Activated naive CD4-positive, alpha-beta T cell treated with anti-CD3 and anti-CD28 coated beads, Interleukin-2, amount 50 U/mL, for 24 hours (primary cell): ENCODE results near the gene WDR27.
A peak's percentile ranks its signal among the peaks of the same experiment; 100 is the strongest.

ENCODE experiments used
- H3K27ac Mint-ChIP-seq: one replicate; pipeline ENCODE4 v1.8.0; 2021; ENCODE audit warnings: mild to moderate bottlenecking, mixed read lengths
- H3K27me3 Mint-ChIP-seq: one replicate; pipeline ENCODE4 v1.8.0; 2021; ENCODE audit warnings: mixed read lengths
- H3K36me3 Mint-ChIP-seq: one replicate; pipeline ENCODE4 v1.8.0; 2021; ENCODE audit warnings: mixed read lengths
- H3K4me1 Mint-ChIP-seq: one replicate; pipeline ENCODE4 v1.8.0; 2021; ENCODE audit warnings: mixed read lengths
- H3K4me3 Mint-ChIP-seq: one replicate; pipeline ENCODE4 v1.8.0; 2021; ENCODE audit warnings: mild to moderate bottlenecking, mixed read lengths
- H3K9me3 Mint-ChIP-seq: one replicate; pipeline ENCODE4 v1.8.0; 2021; ENCODE audit warnings: mixed read lengths

Gene WDR27

DNA sequence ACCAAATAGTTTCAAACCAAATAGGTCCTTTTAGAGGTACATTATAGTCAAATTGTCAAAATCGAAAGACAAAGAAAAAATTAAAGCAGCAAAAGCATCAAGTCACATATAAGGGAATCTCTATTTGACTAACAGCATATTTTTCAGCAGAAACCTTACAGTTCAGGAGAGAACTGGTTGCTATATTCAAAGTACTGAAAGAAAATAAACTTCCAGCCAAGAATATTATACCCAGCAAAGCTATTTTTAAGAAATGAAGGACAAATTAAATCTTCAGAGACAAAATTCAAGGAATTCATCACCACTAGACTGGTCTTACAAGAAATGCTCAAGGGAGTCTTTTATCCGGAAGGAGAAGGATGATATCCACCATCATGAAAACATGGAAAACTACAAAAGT, 16.0 kb downstream of the WDR27 start:
- no peak overlapping the region for H3K27ac Mint-ChIP-seq
- H3K9me3 Mint-ChIP-seq = peaks cover 11% of the 10 kb centered on the region
- H3K4me3 Mint-ChIP-seq = no peak overlapping the region
- peaks cover 11% of the 10 kb centered on the region for H3K4me1 Mint-ChIP-seq
- H3K27me3 Mint-ChIP-seq = no peaks in the 10 kb centered on the region
- H3K36me3 Mint-ChIP-seq = peaks cover 50% of the 10 kb centered on the region

DNA sequence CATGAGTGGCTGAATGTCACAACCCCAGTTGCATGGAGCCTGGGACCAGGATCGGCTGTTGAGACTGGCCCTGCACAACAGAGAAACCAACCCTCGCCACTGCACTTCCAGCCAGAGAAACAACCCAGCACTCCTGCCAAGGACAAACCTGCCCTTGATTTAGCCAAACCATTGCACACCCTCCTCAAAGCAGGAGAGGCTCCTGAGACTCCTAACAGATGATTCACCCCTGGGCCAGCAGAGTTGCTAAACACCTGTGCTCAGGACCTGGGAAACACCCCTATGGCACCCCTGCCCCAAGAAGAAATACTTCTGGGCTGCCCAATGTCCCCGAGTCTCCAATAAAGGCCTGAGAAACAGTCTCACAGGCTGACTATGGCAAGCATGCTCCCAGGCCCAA, 17.8 kb downstream of the WDR27 start:
- peaks cover 56% of the 10 kb centered on the region for H3K36me3 Mint-ChIP-seq
- H3K4me3 Mint-ChIP-seq = no peak overlapping the region
- no peak overlapping the region for H3K27ac Mint-ChIP-seq
- no peaks in the 10 kb centered on the region for H3K27me3 Mint-ChIP-seq
- peaks cover 11% of the 10 kb centered on the region for H3K9me3 Mint-ChIP-seq
- H3K4me1 Mint-ChIP-seq = peaks cover 5% of the 10 kb centered on the region

DNA sequence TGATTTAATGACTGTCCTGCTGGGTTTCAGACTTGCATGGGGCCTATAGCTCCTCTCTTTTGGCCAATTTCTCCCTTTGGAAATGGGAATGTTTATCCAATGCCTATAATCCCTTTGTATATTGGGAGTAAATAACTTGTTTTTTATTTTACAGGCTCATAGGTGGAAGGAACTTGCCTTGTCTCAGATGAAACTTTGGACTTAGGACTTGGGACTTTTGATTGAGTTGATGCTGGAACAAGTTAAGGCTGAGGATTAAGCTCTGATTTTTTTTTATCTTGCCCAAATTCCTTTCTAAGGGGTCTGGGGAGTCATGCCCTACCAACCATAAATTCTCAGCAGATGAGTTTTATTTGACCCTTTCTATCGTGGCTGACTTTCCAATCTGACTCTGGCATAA, 23.5 kb downstream of the WDR27 start:
- Mint-ChIP-seq H3K27me3 (no peaks in the 10 kb centered on the region), H3K4me3 (no peak overlapping the region), H3K4me1 (peaks cover 2% of the 10 kb centered on the region), H3K36me3 (peaks cover 50% of the 10 kb centered on the region), H3K27ac (no peak overlapping the region), H3K9me3 (no peaks in the 10 kb centered on the region)

DNA sequence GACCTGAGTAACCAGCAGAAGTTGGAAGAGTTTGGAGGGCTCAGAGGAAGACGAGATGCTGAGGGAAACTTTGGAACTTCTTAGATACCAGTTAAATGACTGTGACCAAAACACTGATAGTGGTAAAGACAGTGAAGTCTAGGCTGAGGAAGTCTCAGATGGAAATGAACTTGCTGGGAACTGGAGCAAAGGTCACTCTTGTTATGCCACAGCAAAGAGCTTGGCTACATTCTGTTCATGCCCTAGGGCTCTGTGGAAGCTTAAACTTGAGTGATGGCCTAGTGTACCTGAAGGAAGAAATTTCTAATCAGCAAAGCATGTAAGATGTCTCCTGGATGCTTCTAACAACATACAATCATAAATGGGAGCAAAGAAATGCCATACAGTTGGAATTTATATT, 24.7 kb downstream of the WDR27 start:
- Mint-ChIP-seq H3K27me3 (no peaks in the 10 kb centered on the region), H3K36me3 (peaks cover 47% of the 10 kb centered on the region), H3K4me1 (no peaks in the 10 kb centered on the region), H3K4me3 (no peak overlapping the region), H3K27ac (no peak overlapping the region), H3K9me3 (no peaks in the 10 kb centered on the region)

DNA sequence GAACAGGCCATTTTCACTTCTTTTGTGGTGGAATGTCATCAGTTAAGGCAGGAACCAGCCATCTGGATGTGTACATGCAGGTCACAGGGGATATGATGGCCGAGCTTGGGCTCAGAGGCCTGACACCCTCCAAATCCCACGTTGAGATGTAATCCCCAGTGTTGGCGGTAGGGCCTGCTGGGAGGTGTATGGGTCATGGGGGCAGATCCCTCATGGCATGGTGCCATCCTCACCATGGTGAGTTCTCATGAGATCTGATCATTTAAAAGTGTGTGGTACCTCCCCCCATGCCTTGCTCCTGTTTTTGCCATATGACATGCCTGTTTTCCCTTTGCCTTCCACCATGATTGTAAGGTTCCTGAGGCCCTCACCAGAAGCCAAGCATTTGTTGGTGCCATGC, 26.8 kb downstream of the WDR27 start:
- Mint-ChIP-seq H3K9me3 (no peaks in the 10 kb centered on the region), H3K4me1 (peaks cover under 1% of the 10 kb centered on the region), H3K27me3 (no peaks in the 10 kb centered on the region), H3K27ac (no peak overlapping the region), H3K36me3 (peaks cover 33% of the 10 kb centered on the region), H3K4me3 (no peak overlapping the region)

DNA sequence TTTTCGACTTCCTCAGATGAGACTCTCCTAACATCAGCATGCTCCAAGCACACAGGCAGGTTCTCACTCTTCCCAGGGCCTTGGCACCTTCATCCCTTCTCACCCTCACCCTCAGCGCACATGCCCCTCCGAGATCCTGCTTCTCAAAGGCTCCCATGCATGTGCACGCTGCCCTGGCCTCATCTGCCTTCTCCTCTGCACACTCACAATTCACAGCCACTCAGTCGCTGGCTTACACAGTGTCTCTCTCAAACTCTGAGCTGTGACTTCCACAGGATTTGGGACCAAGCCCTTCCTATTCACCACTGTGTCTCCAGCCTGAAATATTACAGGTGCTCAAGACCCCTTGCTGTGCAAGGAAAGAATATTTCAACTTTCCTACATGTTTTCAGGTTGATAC, 30.3 kb downstream of the WDR27 start:
- Mint-ChIP-seq H3K27ac (no peak overlapping the region), H3K4me3 (no peak overlapping the region), H3K36me3 (peaks cover 22% of the 10 kb centered on the region)

DNA sequence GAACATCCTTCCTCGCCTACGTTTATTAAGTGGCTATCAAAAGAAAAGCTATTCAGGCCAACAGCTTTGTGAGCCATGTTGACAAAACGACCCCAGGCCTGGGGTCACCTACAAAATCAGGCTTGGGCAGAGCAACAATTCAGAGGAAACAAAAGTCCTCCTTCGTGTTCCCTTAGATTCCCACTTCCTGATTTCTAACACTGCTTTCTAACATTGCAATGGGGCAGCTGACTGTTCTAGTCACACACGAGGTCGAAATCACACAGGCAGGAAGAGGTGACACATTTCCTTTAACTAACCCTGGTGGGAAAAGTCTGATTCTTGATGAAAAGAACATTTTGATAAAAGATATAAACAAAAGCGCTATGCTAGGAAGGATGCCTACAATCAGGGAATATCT, 31.9 kb downstream of the WDR27 start:
- peaks cover 9% of the 10 kb centered on the region for H3K4me1 Mint-ChIP-seq
- H3K27me3 Mint-ChIP-seq = no peaks in the 10 kb centered on the region
- H3K9me3 Mint-ChIP-seq = no peaks in the 10 kb centered on the region
- H3K4me3 Mint-ChIP-seq = no peak overlapping the region
- H3K36me3 Mint-ChIP-seq = peaks cover 17% of the 10 kb centered on the region
- peak overlapping the region; percentile 18 for H3K27ac Mint-ChIP-seq

More for the DNA sequence above, 30.3 kb downstream of the WDR27 start:
- H3K4me1 Mint-ChIP-seq = peaks cover 9% of the 10 kb centered on the region
- no peaks in the 10 kb centered on the region for H3K9me3 Mint-ChIP-seq
- H3K27me3 Mint-ChIP-seq = no peaks in the 10 kb centered on the region

DNA sequence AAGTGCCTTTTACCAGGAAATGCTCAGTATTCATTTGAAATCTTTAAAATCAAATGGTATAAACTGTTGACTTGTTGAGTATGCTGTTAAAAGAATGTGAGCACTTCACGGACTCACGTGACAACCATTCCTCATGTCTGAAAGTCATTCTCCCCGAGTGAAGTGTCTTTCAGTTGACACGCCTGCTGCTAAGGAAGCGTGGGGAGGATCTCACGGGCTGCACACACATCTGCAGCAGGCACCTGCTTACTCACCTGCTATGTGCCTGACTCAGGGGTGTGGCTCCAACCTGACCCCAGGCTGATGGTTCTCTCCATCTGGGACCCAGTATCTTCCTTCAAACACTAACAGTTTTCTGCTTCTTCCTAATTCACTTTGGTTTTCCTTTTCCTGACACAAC, 32.7 kb downstream of the WDR27 start:
- H3K4me3 Mint-ChIP-seq = no peak overlapping the region
- H3K27ac Mint-ChIP-seq = no peak overlapping the region
- H3K9me3 Mint-ChIP-seq = no peaks in the 10 kb centered on the region
- peaks cover 9% of the 10 kb centered on the region for H3K4me1 Mint-ChIP-seq
- no peaks in the 10 kb centered on the region for H3K27me3 Mint-ChIP-seq
- H3K36me3 Mint-ChIP-seq = peaks cover 13% of the 10 kb centered on the region

DNA sequence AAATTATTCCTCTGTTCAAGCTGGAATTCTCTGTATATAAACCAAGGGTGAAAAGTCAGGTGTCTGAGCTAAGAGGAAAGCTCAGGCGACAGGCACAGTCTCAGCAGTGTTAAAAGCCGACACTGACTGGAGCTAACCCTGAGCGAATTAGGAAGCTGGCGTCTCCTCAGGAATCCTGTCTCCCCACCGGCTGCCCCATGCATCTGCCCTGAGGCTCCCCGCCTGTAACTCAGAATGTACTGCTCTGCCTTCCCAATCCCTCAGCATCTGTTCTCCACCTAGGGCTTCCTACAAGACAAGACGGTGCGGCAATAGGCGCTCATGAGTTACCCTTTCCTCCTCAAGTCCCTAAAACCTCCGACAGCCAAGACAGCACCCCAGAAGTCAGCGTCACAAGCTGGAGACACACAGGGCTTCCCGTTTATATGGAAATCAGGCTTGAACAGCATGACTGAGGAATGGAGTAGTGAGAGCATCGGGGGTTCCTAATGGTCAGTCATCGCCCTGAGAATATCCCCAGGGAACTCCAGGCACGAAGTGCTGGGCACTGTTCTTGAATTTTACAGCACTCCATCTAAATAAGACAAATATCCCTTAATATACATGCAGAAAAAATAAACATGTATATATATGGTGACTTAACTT, 33.5 kb downstream of the WDR27 start:
- H3K27me3 Mint-ChIP-seq = no peaks in the 10 kb centered on the region
- H3K9me3 Mint-ChIP-seq = no peaks in the 10 kb centered on the region
- H3K36me3 Mint-ChIP-seq = peaks cover 10% of the 10 kb centered on the region
- H3K4me1 Mint-ChIP-seq = peaks cover 9% of the 10 kb centered on the region
- H3K27ac Mint-ChIP-seq = no peak overlapping the region
- no peak overlapping the region for H3K4me3 Mint-ChIP-seq

DNA sequence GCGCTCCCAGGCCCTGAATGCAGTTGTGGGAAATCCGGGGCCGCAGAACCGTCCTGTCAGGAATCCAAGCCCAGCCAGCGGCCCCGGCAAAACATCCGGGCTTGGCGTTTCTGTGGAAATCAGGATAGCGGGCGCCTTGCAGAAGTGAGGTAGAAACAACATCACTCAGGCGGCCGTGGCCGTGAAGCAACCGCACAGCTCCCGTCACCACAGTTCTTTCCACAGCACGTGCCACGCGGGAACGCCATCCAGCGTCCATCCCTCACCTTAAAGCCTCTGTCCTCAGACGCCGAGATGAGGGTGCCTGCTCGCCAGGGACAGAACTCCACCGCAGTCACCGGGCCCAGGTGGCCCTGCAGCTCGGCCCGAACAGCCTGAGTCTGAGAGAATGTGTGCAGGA, 34.1 kb downstream of the WDR27 start:
- H3K4me3 Mint-ChIP-seq = no peak overlapping the region
- peaks cover 9% of the 10 kb centered on the region for H3K4me1 Mint-ChIP-seq
- no peak overlapping the region for H3K27ac Mint-ChIP-seq
- H3K9me3 Mint-ChIP-seq = no peaks in the 10 kb centered on the region
- peaks cover 12% of the 10 kb centered on the region for H3K36me3 Mint-ChIP-seq
- H3K27me3 Mint-ChIP-seq = no peaks in the 10 kb centered on the region

DNA sequence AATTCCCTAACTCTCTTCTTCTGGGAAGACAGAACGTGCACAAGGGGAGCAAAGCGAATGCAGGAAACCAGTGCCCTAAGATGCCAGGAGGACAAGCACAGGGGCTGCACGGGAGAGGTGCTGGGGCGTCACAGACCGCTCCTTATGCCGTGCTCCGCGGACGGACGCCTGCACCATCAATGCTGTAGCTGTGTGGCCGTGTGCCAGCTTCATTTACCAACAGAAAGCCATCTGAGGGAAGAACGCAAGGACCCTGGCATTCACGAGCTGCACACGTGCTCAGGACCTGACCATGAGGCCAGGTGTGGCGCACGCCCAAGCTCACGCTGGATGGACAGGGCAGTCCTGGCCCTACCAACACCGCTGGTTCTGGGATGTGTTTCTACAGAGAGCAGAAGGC, 35.4 kb downstream of the WDR27 start:
- Mint-ChIP-seq H3K9me3 (no peaks in the 10 kb centered on the region), H3K27ac (no peak overlapping the region), H3K4me3 (no peak overlapping the region), H3K36me3 (peaks cover 12% of the 10 kb centered on the region), H3K4me1 (peaks cover 9% of the 10 kb centered on the region), H3K27me3 (no peaks in the 10 kb centered on the region)

DNA sequence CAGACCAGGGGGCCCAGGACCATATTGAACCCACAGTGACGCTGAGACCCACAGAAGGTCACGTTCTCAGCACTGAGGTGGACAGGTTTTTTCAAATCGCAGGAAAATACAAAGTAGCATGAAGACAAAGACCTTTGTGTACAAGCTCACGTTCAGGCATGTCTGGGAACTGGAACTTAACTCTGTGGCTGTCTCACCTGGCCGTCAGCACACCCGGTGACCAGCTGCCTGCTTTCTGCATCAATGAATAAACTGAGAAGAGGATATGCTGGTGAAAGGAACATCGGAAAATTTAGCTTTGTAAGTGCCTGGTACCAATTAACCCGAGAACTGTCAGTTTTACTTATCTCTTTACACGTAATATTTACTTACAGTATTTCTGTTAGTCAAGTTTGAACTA, 36.5 kb downstream of the WDR27 start:
- Mint-ChIP-seq H3K4me3 (no peak overlapping the region), H3K36me3 (peaks cover 14% of the 10 kb centered on the region), H3K27me3 (no peaks in the 10 kb centered on the region)

DNA sequence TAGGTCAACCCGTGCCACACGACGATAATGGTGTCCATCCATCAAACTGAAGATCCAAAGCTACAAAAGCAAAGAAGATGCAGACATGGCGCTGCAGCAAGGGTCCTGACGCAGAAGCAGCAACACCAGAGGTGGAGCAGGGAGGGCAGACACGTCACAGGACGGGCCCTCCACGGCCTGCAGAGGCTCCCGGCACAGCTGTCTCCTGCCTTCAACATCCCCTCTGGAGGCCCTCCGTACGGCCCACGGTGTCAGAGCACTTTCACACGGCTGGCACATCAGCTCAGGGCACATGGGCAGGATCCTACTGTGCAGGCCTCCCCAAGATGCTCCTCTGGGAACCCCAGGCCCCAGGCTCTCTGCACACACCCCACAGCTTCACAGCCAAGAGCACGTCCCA, 37.6 kb downstream of the WDR27 start:
- Mint-ChIP-seq H3K4me1 (peaks cover 1% of the 10 kb centered on the region), H3K4me3 (no peak overlapping the region), H3K27ac (no peak overlapping the region), H3K9me3 (no peaks in the 10 kb centered on the region), H3K36me3 (peaks cover 16% of the 10 kb centered on the region), H3K27me3 (no peaks in the 10 kb centered on the region)

More for the DNA sequence above, 36.5 kb downstream of the WDR27 start:
- H3K27ac Mint-ChIP-seq = no peak overlapping the region
- no peaks in the 10 kb centered on the region for H3K9me3 Mint-ChIP-seq
- H3K4me1 Mint-ChIP-seq = peaks cover 9% of the 10 kb centered on the region

DNA sequence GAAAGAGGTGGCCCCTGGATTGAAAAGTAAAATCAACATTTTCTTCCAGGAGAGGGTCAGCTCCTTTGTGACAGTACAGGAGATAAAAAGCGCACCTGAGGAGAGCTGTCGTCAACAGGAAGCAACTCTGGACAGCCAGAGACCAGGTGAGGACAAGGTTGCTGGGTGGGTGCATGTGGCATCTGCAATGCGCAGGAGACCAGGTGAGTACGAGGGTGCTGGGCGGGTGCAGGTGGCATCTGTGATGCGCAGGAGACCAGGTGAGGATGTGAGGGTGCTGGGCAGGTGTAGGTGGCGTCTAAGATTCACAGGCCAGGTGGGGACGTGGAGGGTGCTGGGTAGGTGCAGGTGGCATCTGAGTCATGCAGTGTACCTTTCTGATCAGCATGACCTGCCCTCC, 38.4 kb downstream of the WDR27 start:
- Mint-ChIP-seq H3K4me1 (no peaks in the 10 kb centered on the region), H3K36me3 (peaks cover 16% of the 10 kb centered on the region), H3K27ac (no peak overlapping the region), H3K27me3 (no peaks in the 10 kb centered on the region), H3K4me3 (no peak overlapping the region), H3K9me3 (no peaks in the 10 kb centered on the region)

DNA sequence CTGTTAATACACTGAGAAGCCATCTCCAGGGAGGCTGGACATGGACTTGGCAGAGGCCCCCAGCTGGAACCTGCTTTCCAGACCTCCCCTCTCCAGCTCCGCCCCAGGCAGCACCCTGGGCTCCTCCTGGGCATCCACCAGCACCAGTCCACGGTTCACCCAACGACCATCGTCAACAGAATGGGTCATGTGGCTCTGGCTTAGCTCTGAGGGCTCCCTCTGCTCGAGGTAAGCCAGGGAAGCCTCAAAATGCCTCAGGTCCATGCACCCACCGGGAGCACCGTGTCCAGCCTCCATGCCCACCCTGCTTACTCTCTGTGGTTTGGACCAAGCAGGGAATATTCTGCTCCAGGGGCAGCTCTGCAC, 40.5 kb downstream of the WDR27 start:
- H3K4me3 Mint-ChIP-seq = no peak overlapping the region
- H3K27me3 Mint-ChIP-seq = no peaks in the 10 kb centered on the region
- peaks cover 18% of the 10 kb centered on the region for H3K36me3 Mint-ChIP-seq
- no peaks in the 10 kb centered on the region for H3K9me3 Mint-ChIP-seq
- no peaks in the 10 kb centered on the region for H3K4me1 Mint-ChIP-seq
- no peak overlapping the region for H3K27ac Mint-ChIP-seq

DNA sequence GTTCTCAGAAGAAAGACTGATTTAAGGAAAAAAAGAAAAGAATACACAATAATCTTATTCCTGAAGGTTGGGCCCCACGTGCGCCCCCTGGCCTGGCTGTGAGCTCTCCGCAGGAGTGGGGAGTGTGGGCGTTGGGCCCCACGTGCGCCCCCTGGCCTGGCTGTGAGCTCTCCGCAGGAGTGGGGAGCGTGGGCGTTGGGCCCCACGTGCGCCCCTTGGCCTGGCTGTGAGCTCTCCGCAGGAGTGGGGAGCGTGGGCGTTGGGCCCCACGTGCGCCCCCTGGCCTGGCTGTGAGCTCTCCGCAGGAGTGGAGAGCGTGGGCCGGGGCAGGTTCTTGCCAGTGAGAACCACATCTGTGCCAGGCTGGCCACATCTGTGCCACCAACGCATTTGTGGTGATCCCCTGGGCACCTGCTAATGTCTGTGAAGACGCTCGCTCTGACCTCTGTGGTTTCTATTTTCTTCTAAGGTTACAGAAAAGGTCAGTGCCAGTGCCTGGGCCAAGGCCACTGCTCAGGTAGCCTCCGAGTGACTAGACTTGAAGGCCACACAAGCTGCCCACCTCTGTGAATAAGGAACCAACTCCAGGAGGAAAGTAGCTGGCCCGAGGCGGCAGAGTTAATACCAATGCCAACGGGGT, 41.0 kb downstream of the WDR27 start:
- Mint-ChIP-seq H3K36me3 (peaks cover 18% of the 10 kb centered on the region), H3K27ac (no peak overlapping the region), H3K27me3 (no peaks in the 10 kb centered on the region)

More for the DNA sequence above, 41.0 kb downstream of the WDR27 start:
- no peak overlapping the region for H3K4me3 Mint-ChIP-seq
- no peaks in the 10 kb centered on the region for H3K9me3 Mint-ChIP-seq
- no peaks in the 10 kb centered on the region for H3K4me1 Mint-ChIP-seq
